PFSK-1 (cell line): Measurements from ENCODE around the gene ZNF764.

Source experiments
- FOXP2 ChIP-seq: optimal IDR thresholded peaks from 2 replicates; pipeline ENCODE3; 2011; ENCODE audit warnings: borderline replicate concordance, control low read depth, inconsistent platforms; ENCODE audit not compliant: insufficient read depth; ENCODE audit errors: extremely low read length, extremely low read depth
- POLR2AphosphoS5 ChIP-seq: IDR thresholded peaks from 2 replicates; pipeline ENCODE4 v1.6.1; 2012; ENCODE audit warnings: low read depth, mild to moderate bottlenecking, control low read depth, low read length, moderate library complexity
- REST ChIP-seq, 2 experiments: IDR thresholded peaks; 2 replicates each; pipeline versions ENCODE4 v1.6.1 to v1.8.0; 2011 to 2012; ENCODE audit warnings: low read depth in 2 of 2, low read length in 2 of 2, control low read depth in 1 of 2, inconsistent platforms in 1 of 2, mild to moderate bottlenecking in 1 of 2, moderate library complexity in 1 of 2; ENCODE audit not compliant: insufficient read depth in 1 of 2
- SIN3A ChIP-seq: IDR thresholded peaks from 2 replicates; pipeline ENCODE4 v1.6.1; 2012; ENCODE audit warnings: mild to moderate bottlenecking, low read length, moderate library complexity, borderline replicate concordance; ENCODE audit not compliant: insufficient read depth
- TAF1 ChIP-seq: IDR thresholded peaks from 2 replicates; pipeline ENCODE4 v1.6.1; 2012; ENCODE audit warnings: low read length, control low read depth, borderline replicate concordance; ENCODE audit not compliant: insufficient read depth

ZNF764 gene

GRCh38 chr16:30539000-30539964 is 18.9 kb downstream of the ZNF764 start:
- TF ChIP-seq POLR2AphosphoS5: no peak
- no peak for TF ChIP-seq SIN3A
- no peak for TF ChIP-seq TAF1
- no peak for TF ChIP-seq FOXP2
- TF ChIP-seq REST (IDR thresholded peaks at IDR 0.05; ENCODE audit: insufficient read depth in 1 of 2, low read depth in 2 of 2, low read length in 2 of 2): no peak

GRCh38 chr16:30535777-30536190 is 22.4 kb downstream of the ZNF764 start:
- TF ChIP-seq TAF1 (no peak), REST (IDR thresholded peaks at IDR 0.05; ENCODE audit: insufficient read depth in 1 of 2, low read depth in 2 of 2, low read length in 2 of 2) (no peak), SIN3A (no peak), FOXP2 (no peak), POLR2AphosphoS5 (no peak)

GRCh38 chr16:30535106-30535776 is 22.9 kb downstream of the ZNF764 start:
- no peak for TF ChIP-seq TAF1
- no peak for TF ChIP-seq FOXP2
- no peak for TF ChIP-seq SIN3A
- no peak for TF ChIP-seq POLR2AphosphoS5
- no peak for TF ChIP-seq REST (IDR thresholded peaks at IDR 0.05; ENCODE audit: insufficient read depth in 1 of 2, low read depth in 2 of 2, low read length in 2 of 2)

- TF ChIP-seq TAF1 (no peak), SIN3A (no peak), POLR2AphosphoS5 (peak; percentile 64; the same call in 1 of the 2 replicates)
Observed at GRCh38 chr16:30534368-30535105, 23.6 kb downstream of the ZNF764 start, which contains the start of gene ZNF747. Gene ZNF747, minus strand, starts transcription at chr16:30534858. Its CDS starts 179 bp downstream, at chr16:30534679.

GRCh38 chr16:30533748-30534367 is 24.3 kb downstream of the ZNF764 start:
- no peak for TF ChIP-seq SIN3A
- no peak for TF ChIP-seq TAF1
- TF ChIP-seq REST (IDR thresholded peaks at IDR 0.05; ENCODE audit: insufficient read depth in 1 of 2, low read depth in 2 of 2, low read length in 2 of 2): no peak
- no peak for TF ChIP-seq POLR2AphosphoS5
- TF ChIP-seq FOXP2: no peak
